Mesenchymal stem cell (in vitro differentiated cells and primary cell): ENCODE data around the gene TRIM27.
"Not testable (repeated sequence)": the region's sequence is repeated elsewhere in the genome, so short reads cannot be mapped to it uniquely, and the experiment has no call there.

ENCODE experiments used
- DNase-seq: peaks from one replicate; pipeline ENCODE4 v3.0.0-alpha.2; 2013
- H2AFZ ChIP-seq: one replicate; pipeline ENCODE4 v1.6.1; 2013; ENCODE audit warnings: low read depth, mild to moderate bottlenecking, control low read depth, inconsistent platforms, low read length, moderate library complexity
- H2AK5ac ChIP-seq: 2 replicates; pipeline ENCODE4 v1.6.1; 2013; ENCODE audit warnings: low read length, moderate library complexity, mild to moderate bottlenecking, inconsistent platforms; ENCODE audit not compliant: severe bottlenecking
- H2BK120ac ChIP-seq: one replicate; pipeline ENCODE4 v1.6.1; 2013; ENCODE audit warnings: low read depth, mild to moderate bottlenecking, inconsistent platforms, low read length, moderate library complexity
- H2BK12ac ChIP-seq, 2 experiments: one replicate each; pipeline ENCODE4 v1.6.1; 2013; ENCODE audit warnings: inconsistent platforms in 2 of 2, low read length in 2 of 2, mild to moderate bottlenecking in 2 of 2, moderate library complexity in 2 of 2, control low read depth in 1 of 2
- H2BK15ac ChIP-seq: one replicate; pipeline ENCODE4 v1.6.1; 2013; ENCODE audit warnings: mild to moderate bottlenecking, low read depth, inconsistent platforms; ENCODE audit not compliant: poor library complexity, severe bottlenecking
- H2BK5ac ChIP-seq: 2 replicates; pipeline ENCODE4 v1.6.1; 2013; ENCODE audit warnings: low read depth, mild to moderate bottlenecking, low read length, control low read depth, inconsistent platforms; ENCODE audit not compliant: poor library complexity, severe bottlenecking
- H3K14ac ChIP-seq, 2 experiments: one replicate each; pipeline ENCODE4 v1.6.1; 2013; ENCODE audit warnings: inconsistent platforms in 2 of 2, low read length in 2 of 2, control low read depth in 1 of 2, mild to moderate bottlenecking in 1 of 2, moderate library complexity in 1 of 2
- H3K18ac ChIP-seq, 2 experiments: one replicate each; pipeline ENCODE4 v1.6.1; 2013; ENCODE audit warnings: inconsistent platforms in 2 of 2, low read length in 2 of 2, control low read depth in 1 of 2, low read depth in 1 of 2, mild to moderate bottlenecking in 1 of 2
- H3K23ac ChIP-seq, 2 experiments: one replicate each; pipeline ENCODE4 v1.6.1; 2013; ENCODE audit warnings: inconsistent platforms in 2 of 2, low read length in 2 of 2, mild to moderate bottlenecking in 2 of 2, moderate library complexity in 2 of 2, control low read depth in 1 of 2
- H3K27ac ChIP-seq: 2 replicates; pipeline ENCODE4 v1.5.1; 2013; ENCODE audit warnings: mild to moderate bottlenecking, moderate library complexity, low read length, control low read depth, inconsistent platforms; ENCODE audit not compliant: poor library complexity, severe bottlenecking
- H3K27me3 ChIP-seq, 2 experiments: 2 replicates each; pipeline versions ENCODE4 v1.6.1 to v1.7.0; 2013; ENCODE audit warnings: low read length in 2 of 2, mild to moderate bottlenecking in 2 of 2, moderate library complexity in 2 of 2, control low read depth in 1 of 2, inconsistent platforms in 1 of 2; ENCODE audit not compliant: control insufficient read depth in 1 of 2, insufficient read depth in 1 of 2
- H3K36me3 ChIP-seq, 2 experiments: 2 replicates each; pipeline versions ENCODE4 v1.6.1 to v1.7.0; 2013; ENCODE audit warnings: low read length in 2 of 2, control low read depth in 1 of 2, inconsistent platforms in 1 of 2, low read depth in 1 of 2, mild to moderate bottlenecking in 1 of 2; ENCODE audit not compliant: insufficient read depth in 2 of 2, control insufficient read depth in 1 of 2
- H3K4ac ChIP-seq, 2 experiments: one replicate each; pipeline ENCODE4 v1.6.1; 2013; ENCODE audit warnings: inconsistent platforms in 2 of 2, low read length in 2 of 2, mild to moderate bottlenecking in 2 of 2, moderate library complexity in 2 of 2, control low read depth in 1 of 2, low read depth in 1 of 2
- H3K4me1 ChIP-seq: 2 replicates; pipeline ENCODE4 v1.6.1; 2013; ENCODE audit warnings: low read depth, low read length, control low read depth; ENCODE audit not compliant: control insufficient read depth, insufficient read depth
- H3K4me2 ChIP-seq: 2 replicates; pipeline ENCODE4 v1.6.1; 2013; ENCODE audit warnings: low read length, mild to moderate bottlenecking, inconsistent platforms; ENCODE audit not compliant: poor library complexity, severe bottlenecking
- H3K4me3 ChIP-seq, 2 experiments: 2 replicates each; pipeline versions ENCODE4 v1.5.1 to v1.7.0; 2013; ENCODE audit warnings: low read length in 2 of 2, mild to moderate bottlenecking in 2 of 2, control low read depth in 1 of 2, low read depth in 1 of 2; ENCODE audit not compliant: insufficient read depth in 1 of 2
- H3K79me1 ChIP-seq: replicated peaks from 2 replicates; pipeline ENCODE4 v1.6.1; 2013; ENCODE audit warnings: mild to moderate bottlenecking, control low read depth, low read length, inconsistent platforms; ENCODE audit not compliant: poor library complexity, severe bottlenecking
- H3K9ac ChIP-seq: 2 replicates; pipeline ENCODE4 v1.7.0; 2013; ENCODE audit warnings: mild to moderate bottlenecking, low read length, moderate library complexity
- H3K9me3 ChIP-seq: 2 replicates; pipeline ENCODE4 v1.7.0; 2013; ENCODE audit warnings: mild to moderate bottlenecking, low read length; ENCODE audit not compliant: control insufficient read depth
- H4K8ac ChIP-seq: one replicate; pipeline ENCODE4 v1.6.1; 2013; ENCODE audit warnings: inconsistent platforms, mild to moderate bottlenecking, low read length, moderate library complexity
- H4K91ac ChIP-seq: one replicate; pipeline ENCODE4 v1.6.1; 2013; ENCODE audit warnings: mild to moderate bottlenecking, low read length, inconsistent platforms
- WGBS: methylation state at CpG from one replicate; pipeline ENCODE4 v1.1.7; 2013; ENCODE audit warnings: mixed read lengths; 5-methylcytosine and 5-hydroxymethylcytosine counted together

TRIM27 gene

GRCh38 chr6:28867086-28867409 is 56.7 kb downstream of the TRIM27 start:
- no peaks in the 10 kb centered on the region for H3K9me3 ChIP-seq
- no peak overlapping the region for H4K91ac ChIP-seq
- H3K4me1 ChIP-seq, result peaks cover 1% of the 10 kb centered on the region
- H3K27ac ChIP-seq, result no peak overlapping the region
- H3K36me3 ChIP-seq, result no peaks in the 10 kb centered on the region
- H3K4ac ChIP-seq, result no peak overlapping the region
- no peak overlapping the region for H3K18ac ChIP-seq
- H3K4me2 ChIP-seq, result peak overlapping the region; percentile 77
- 88% methylated on average over 4 of the region's 5 CpGs for WGBS
- H3K9ac ChIP-seq, result peak overlapping the region; percentile 70
- no peak overlapping the region for H4K8ac ChIP-seq
- no peak overlapping the region for H2BK12ac ChIP-seq
- no peak overlapping the region for H3K23ac ChIP-seq
- no peak overlapping the region for H2BK15ac ChIP-seq
- H2BK120ac ChIP-seq, result no peak overlapping the region
- peak overlapping the region in 1 of 2 experiments; percentile 81 for H3K4me3 ChIP-seq
- no peaks in the 10 kb centered on the region for H3K79me1 ChIP-seq
- no peak overlapping the region for H2BK5ac ChIP-seq
- no peak for DNase-seq
- H2AFZ ChIP-seq, result peak overlapping the region; percentile 3
- H2AK5ac ChIP-seq, result no peak overlapping the region
- H3K14ac ChIP-seq, result no peak overlapping the region
- H3K27me3 ChIP-seq, result no peaks in the 10 kb centered on the region

GRCh38 chr6:28866205-28867085 is 57.3 kb downstream of the TRIM27 start:
- H3K14ac ChIP-seq, result peak overlapping the region in 1 of 2 experiments; percentile 64
- peak overlapping the region; percentile 87 for H4K8ac ChIP-seq
- peak; percentile 64 for DNase-seq

GRCh38 chr6:28865401-28866204 is 58.2 kb downstream of the TRIM27 start:
- no peak overlapping the region for H2BK5ac ChIP-seq
- H2BK15ac ChIP-seq, result no peak overlapping the region
- WGBS, result 91% methylated on average over 22 of the region's 25 CpGs
- no peak overlapping the region for H2BK12ac ChIP-seq
- no peak overlapping the region for H3K4me2 ChIP-seq
- no peaks in the 10 kb centered on the region for H3K79me1 ChIP-seq
- H3K4ac ChIP-seq, result no peak overlapping the region
- no peak overlapping the region for H3K9ac ChIP-seq
- no peak overlapping the region for H3K23ac ChIP-seq
- no peak overlapping the region for H3K18ac ChIP-seq
- no peak overlapping the region for H2BK120ac ChIP-seq
- peak overlapping the region in 1 of 2 experiments; percentile 81 for H3K4me3 ChIP-seq
- H3K27ac ChIP-seq, result no peak overlapping the region
- peak; percentile 48 for DNase-seq
- H3K4me1 ChIP-seq, result peaks cover 1% of the 10 kb centered on the region
- H2AK5ac ChIP-seq, result no peak overlapping the region
- no peak overlapping the region for H4K8ac ChIP-seq
- no peak overlapping the region for H3K14ac ChIP-seq
- no peaks in the 10 kb centered on the region for H3K36me3 ChIP-seq
- H3K27me3 ChIP-seq, result no peaks in the 10 kb centered on the region
- no peak overlapping the region for H4K91ac ChIP-seq
- no peaks in the 10 kb centered on the region for H3K9me3 ChIP-seq
- H2AFZ ChIP-seq, result no peak overlapping the region

More at GRCh38 chr6:28866205-28867085, 57.3 kb downstream of the TRIM27 start:
- H3K18ac ChIP-seq, result peak overlapping the region; percentile 81 to 90
- H2BK5ac ChIP-seq, H3K4me1 ChIP-seq, H2BK120ac ChIP-seq, H3K23ac ChIP-seq, H3K79me1 ChIP-seq, H3K36me3 ChIP-seq, H3K4ac ChIP-seq, H3K27me3 ChIP-seq, H4K91ac ChIP-seq, H2AK5ac ChIP-seq, H3K9me3 ChIP-seq: not testable (repeated sequence)
- H3K4me2 ChIP-seq, result peak overlapping the region; percentile 77
- peak overlapping the region; percentile 94 for H2AFZ ChIP-seq
- 2% methylated on average over 49 of the region's 60 CpGs for WGBS
- H3K9ac ChIP-seq, result peak overlapping the region; percentile 70
- peak overlapping the region; percentile 45 for H2BK15ac ChIP-seq
- peak overlapping the region; percentile 81 to 82 for H3K4me3 ChIP-seq
- H3K27ac ChIP-seq, result peak overlapping the region; percentile 53
- peak overlapping the region in 1 of 2 experiments; percentile 21 for H2BK12ac ChIP-seq

GRCh38 chr6:28864326-28864923 is 59.4 kb downstream of the TRIM27 start:
- Histone ChIP-seq H2AK5ac (no peak overlapping the region), H3K36me3 (no peaks in the 10 kb centered on the region), H3K14ac (no peak overlapping the region), H2AFZ (peak overlapping the region; percentile 79), H2BK12ac (no peak overlapping the region), H3K27me3 (no peaks in the 10 kb centered on the region), H3K4ac (no peak overlapping the region), H3K9me3 (no peaks in the 10 kb centered on the region), H3K9ac (peak overlapping the region; percentile 81), H3K23ac (no peak overlapping the region), H2BK15ac (no peak overlapping the region), H3K4me1 (peaks cover 1% of the 10 kb centered on the region), H2BK5ac (no peak overlapping the region), H4K91ac (no peak overlapping the region), H3K18ac (no peak overlapping the region), H3K4me3 (peak overlapping the region; percentile 69 to 94), H4K8ac (no peak overlapping the region), H3K4me2 (peak overlapping the region; percentile 90), H2BK120ac (no peak overlapping the region), H3K79me1 (no peaks in the 10 kb centered on the region), H3K27ac (no peak overlapping the region)
- 39% methylated on average over 25 of the region's 25 CpGs for WGBS
- no peak for DNase-seq
